GM23338 (cell line): ENCODE data around the gene GALNT1. TPM values are rescaled to one million over a fixed set of nuclear protein-coding genes. Genes with fewer than 3 reads are reported as not detected.

ENCODE experiments used
- ATAC-seq: fragments of 200-7000 bp; cut with Tn5 transposase; 3 replicates; pipeline ENCODE4 v1.9.1; 2020
- DNase-seq: peaks from one replicate; pipeline ENCODE4 v3.0.0-alpha.2; 2015; ENCODE audit warnings: low spot score
- H2AFZ ChIP-seq: fragments of 200-600 bp; sonication (generic); 2 replicates; pipeline ENCODE4 v1.8.0; 2016; ENCODE audit warnings: antibody characterized with exemption, mild to moderate bottlenecking, moderate library complexity
- H3F3A ChIP-seq: fragments of 200-600 bp; sonication (generic); replicated peaks from 2 replicates; pipeline ENCODE4 v1.8.0; 2017; ENCODE audit warnings: antibody characterized with exemption, mixed run types, low read depth
- H3K27ac ChIP-seq: fragments of 200-600 bp; sonication (generic); 2 replicates; pipeline ENCODE4 v1.6.1; 2016; ENCODE audit warnings: low read depth
- H3K27me3 ChIP-seq: fragments of 200-600 bp; sonication (generic); 2 replicates; pipeline ENCODE4 v1.8.0; 2016; ENCODE audit warnings: mild to moderate bottlenecking, mixed run types, moderate library complexity; ENCODE audit not compliant: insufficient read depth
- H3K36me3 ChIP-seq: fragments of 200-600 bp; sonication (generic); 2 replicates; pipeline ENCODE4 v1.8.0; 2016; ENCODE audit warnings: mild to moderate bottlenecking; ENCODE audit not compliant: insufficient read depth
- H3K4me1 ChIP-seq: fragments of 200-600 bp; sonication (generic); 2 replicates; pipeline ENCODE4 v1.8.0; 2016; ENCODE audit warnings: mild to moderate bottlenecking, moderate library complexity; ENCODE audit not compliant: insufficient read depth
- H3K4me2 ChIP-seq: fragments of 200-600 bp; sonication (generic); 2 replicates; pipeline ENCODE4 v1.7.1; 2017; ENCODE audit warnings: mixed run types
- H3K4me3 ChIP-seq: fragments of 200-600 bp; sonication (generic); 2 replicates; pipeline ENCODE4 v1.6.1; 2016; ENCODE audit warnings: mixed run types
- H3K79me2 ChIP-seq: fragments of 200-600 bp; sonication (generic); replicated peaks from 2 replicates; pipeline ENCODE4 v1.8.0; 2017; ENCODE audit warnings: mild to moderate bottlenecking; ENCODE audit not compliant: insufficient read depth
- H3K9me2 ChIP-seq: fragments of 200-600 bp; sonication (generic); 2 replicates; pipeline ENCODE4 v1.8.0; 2017; ENCODE audit not compliant: insufficient read depth
- H4K20me1 ChIP-seq: fragments of 200-600 bp; sonication (generic); replicated peaks from 2 replicates; pipeline ENCODE4 v1.8.0; 2017; ENCODE audit warnings: mild to moderate bottlenecking; ENCODE audit not compliant: insufficient read depth
- H3K27ac Mint-ChIP-seq: 2 replicates; pipeline ENCODE4 v1.8.0; 2020; ENCODE audit warnings: inconsistent platforms, mild to moderate bottlenecking, moderate library complexity, mixed read lengths
- H3K27me3 Mint-ChIP-seq: 3 replicates; pipeline ENCODE4 v1.8.0; 2022; ENCODE audit warnings: low read depth, mild to moderate bottlenecking, moderate library complexity, mixed read lengths, inconsistent platforms; ENCODE audit not compliant: insufficient read depth, poor library complexity
- H3K36me3 Mint-ChIP-seq: 3 replicates; pipeline ENCODE4 v1.8.0; 2021; ENCODE audit warnings: low read depth, mild to moderate bottlenecking, inconsistent platforms, moderate library complexity, mixed read lengths
- H3K4me1 Mint-ChIP-seq: 3 replicates; pipeline ENCODE4 v1.8.0; 2020; ENCODE audit warnings: mild to moderate bottlenecking, inconsistent platforms, mixed read lengths
- H3K4me3 Mint-ChIP-seq: 3 replicates; pipeline ENCODE4 v1.8.0; 2021; ENCODE audit warnings: moderate library complexity, mild to moderate bottlenecking, inconsistent platforms, mixed read lengths
- H3K9me3 Mint-ChIP-seq: 3 replicates; pipeline ENCODE4 v1.8.0; 2020; ENCODE audit warnings: moderate library complexity, mild to moderate bottlenecking, inconsistent platforms, mixed read lengths
- CREB1 ChIP-seq: fragments of 250-450 bp; sonication (Bioruptor Pico); IDR thresholded peaks from 2 replicates; pipeline ENCODE4 v1.5.0; 2020; ENCODE audit warnings: low read depth, mild to moderate bottlenecking, moderate library complexity
- EZH2 ChIP-seq: fragments of 200-600 bp; sonication (generic); IDR thresholded peaks from one replicate; pipeline ENCODE4 v1.8.0; 2017; ENCODE audit warnings: antibody characterized with exemption, mild to moderate bottlenecking, low read depth; ENCODE audit not compliant: unreplicated experiment
- EZH2phosphoT487 ChIP-seq: fragments of 200-600 bp; sonication (generic); IDR thresholded peaks from one replicate; pipeline ENCODE4 v1.8.1; 2018; ENCODE audit warnings: antibody characterized with exemption; ENCODE audit not compliant: unreplicated experiment
- JUNB ChIP-seq: IDR thresholded peaks from one replicate; pipeline ENCODE4 v1.6.1; 2016; ENCODE audit warnings: antibody characterized with exemption; ENCODE audit not compliant: unreplicated experiment
- NANOG ChIP-seq: IDR thresholded peaks from 2 replicates; pipeline ENCODE4 v1.6.1; 2016; ENCODE audit warnings: antibody characterized with exemption, borderline replicate concordance
- REST ChIP-seq: IDR thresholded peaks from one replicate; pipeline ENCODE4 v1.6.1; 2018; ENCODE audit warnings: antibody characterized with exemption; ENCODE audit not compliant: unreplicated experiment
- STAT1 ChIP-seq: IDR thresholded peaks from one replicate; pipeline ENCODE4 v1.6.1; 2016; ENCODE audit warnings: antibody characterized with exemption; ENCODE audit not compliant: unreplicated experiment
- ZNF462 ChIP-seq: fragments of 250-450 bp; sonication (Bioruptor Pico); IDR thresholded peaks from 2 replicates; pipeline ENCODE4 v1.5.0; 2020; ENCODE audit warnings: mild to moderate bottlenecking, moderate library complexity
- polyA plus RNA-seq: library from polyadenylated mRNA; unstranded; fragments of >200 nt; fragmentation: Nextera tagmentation; extraction: Ambion mirVana; gene quantifications from 2 replicates; pipeline ENCODE4 v1.2.1, GENCODE V29; 2016
- total RNA-seq: library from RNA; depleted of rRNA; stranded (reverse); fragments of >200 nt; shearing (Covaris generic); gene quantifications from 2 replicates; pipeline ENCODE4 v1.2.3, GENCODE V29; 2014

Gene GALNT1
- total and polyA plus RNA-seq, 2 experiments from 2014 or later, result 37.4 to 60.8 TPM

GRCh38 chr18:35710581-35710980 is 129.0 kb downstream of the GALNT1 start:
- no peaks in the 10 kb centered on the region for H3K36me3 ChIP-seq
- H3K36me3 Mint-ChIP-seq, result no peaks in the 10 kb centered on the region; the same call in 2 of the 3 replicates
- no peaks in the 10 kb centered on the region for H3K79me2 ChIP-seq
- H3K4me1 Mint-ChIP-seq, result peaks cover 15% of the 10 kb centered on the region
- TF ChIP-seq REST (no peak), EZH2 (no peak)
- H4K20me1 ChIP-seq, result no peaks in the 10 kb centered on the region
- no peak overlapping the region for H2AFZ ChIP-seq
- 0 out of 2 replicates have a peak, but pooled peaks cover 3% of the 10 kb centered on the region for H3F3A ChIP-seq
- no peak for ATAC-seq
- no peak overlapping the region for H3K27ac Mint-ChIP-seq
- no peak overlapping the region for H3K4me3 Mint-ChIP-seq
- no peaks in the 10 kb centered on the region for H3K9me3 Mint-ChIP-seq
- no peak overlapping the region for H3K4me2 ChIP-seq
- H3K27me3 Mint-ChIP-seq, result peaks cover 5% of the 10 kb centered on the region
- DNase-seq, result no peak
- no peaks in the 10 kb centered on the region for H3K9me2 ChIP-seq
- no peak overlapping the region for H3K27ac ChIP-seq
- H3K4me1 ChIP-seq, result no peaks in the 10 kb centered on the region
- H3K27me3 ChIP-seq, result no peaks in the 10 kb centered on the region
- no peak overlapping the region for H3K4me3 ChIP-seq

GRCh38 chr18:35711227-35711626 is 129.7 kb downstream of the GALNT1 start:
- Histone ChIP-seq H3K4me1 (no peaks in the 10 kb centered on the region), H3K27ac (no peak overlapping the region), H3K27me3 (no peaks in the 10 kb centered on the region), H4K20me1 (no peaks in the 10 kb centered on the region), H3K4me3 (no peak overlapping the region), H3K36me3 (no peaks in the 10 kb centered on the region), H3K79me2 (no peaks in the 10 kb centered on the region), H3K9me2 (no peaks in the 10 kb centered on the region), H3F3A (0 out of 2 replicates have a peak, but pooled peaks cover 3% of the 10 kb centered on the region), H3K4me2 (no peak overlapping the region), H2AFZ (no peak overlapping the region)
- no peak for ATAC-seq
- Mint-ChIP-seq H3K9me3 (peaks cover 4% of the 10 kb centered on the region; the same call in 2 of the 3 replicates), H3K27ac (no peak overlapping the region), H3K4me1 (peaks cover 15% of the 10 kb centered on the region), H3K36me3 (no peaks in the 10 kb centered on the region), H3K27me3 (peaks cover 5% of the 10 kb centered on the region), H3K4me3 (no peak overlapping the region)
- no peak for DNase-seq
- TF ChIP-seq EZH2phosphoT487 (no peak), JUNB (no peak), CREB1 (CRISPR knock-in tag) (no peak), REST (no peak), ZNF462 (CRISPR knock-in tag) (no peak), NANOG (no peak), EZH2 (no peak), STAT1 (no peak)
